Measurements from ENCODE around the gene TEX22.

The TEX22 gene

GRCh38 chr14:105408592-105408991 is 10.3 kb downstream of the TEX22 start:
- no peak for DNase-seq

GRCh38 chr14:105409364-105409763 is 11.0 kb downstream of the TEX22 start:
- no peak for DNase-seq

- DNase-seq, result no peak
Measured at GRCh38 chr14:105410642-105411016, 12.3 kb downstream of the TEX22 start.

- no peak for DNase-seq
Measured at GRCh38 chr14:105411017-105411941, 12.9 kb downstream of the TEX22 start.

GRCh38 chr14:105411985-105412770 is 13.8 kb downstream of the TEX22 start:
- DNase-seq, result no peak

GRCh38 chr14:105412771-105413543 is 14.6 kb downstream of the TEX22 start:
- DNase-seq, result no peak

- no peak for DNase-seq
Measured at GRCh38 chr14:105413544-105413886, 15.2 kb downstream of the TEX22 start.

GRCh38 chr14:105414456-105415371 is 16.4 kb downstream of the TEX22 start:
- peak; percentile 56 for DNase-seq

- no peak for DNase-seq
Measured at GRCh38 chr14:105415481-105416428, 17.4 kb downstream of the TEX22 start.

GRCh38 chr14:105416671-105417070 is 18.3 kb downstream of the TEX22 start:
- no peak for DNase-seq

- DNase-seq, result no peak
Measured at GRCh38 chr14:105417690-105418121, 19.4 kb downstream of the TEX22 start.

- no peak for DNase-seq
Measured at GRCh38 chr14:105418269-105419194, 20.2 kb downstream of the TEX22 start.

- peak; percentile 40 for DNase-seq
Measured at GRCh38 chr14:105419195-105420091, 21.1 kb downstream of the TEX22 start, which contains the start of gene MTA1. Gene MTA1 (plus strand): TSS chr14:105419827. CDS start chr14:105420036, 209 bp downstream.

GRCh38 chr14:105420101-105420973 is 22.0 kb downstream of the TEX22 start:
- no peak for DNase-seq

GRCh38 chr14:105420974-105421674 is 22.8 kb downstream of the TEX22 start:
- no peak for DNase-seq

- DNase-seq, result no peak
Measured at GRCh38 chr14:105421723-105422615, 23.6 kb downstream of the TEX22 start.
